ENCODE measurements around the gene RPS25.
"Not testable (repeated sequence)": the region's sequence is repeated elsewhere in the genome, so short reads cannot be mapped to it uniquely, and the experiment has no call there.

Gene RPS25

DNA sequence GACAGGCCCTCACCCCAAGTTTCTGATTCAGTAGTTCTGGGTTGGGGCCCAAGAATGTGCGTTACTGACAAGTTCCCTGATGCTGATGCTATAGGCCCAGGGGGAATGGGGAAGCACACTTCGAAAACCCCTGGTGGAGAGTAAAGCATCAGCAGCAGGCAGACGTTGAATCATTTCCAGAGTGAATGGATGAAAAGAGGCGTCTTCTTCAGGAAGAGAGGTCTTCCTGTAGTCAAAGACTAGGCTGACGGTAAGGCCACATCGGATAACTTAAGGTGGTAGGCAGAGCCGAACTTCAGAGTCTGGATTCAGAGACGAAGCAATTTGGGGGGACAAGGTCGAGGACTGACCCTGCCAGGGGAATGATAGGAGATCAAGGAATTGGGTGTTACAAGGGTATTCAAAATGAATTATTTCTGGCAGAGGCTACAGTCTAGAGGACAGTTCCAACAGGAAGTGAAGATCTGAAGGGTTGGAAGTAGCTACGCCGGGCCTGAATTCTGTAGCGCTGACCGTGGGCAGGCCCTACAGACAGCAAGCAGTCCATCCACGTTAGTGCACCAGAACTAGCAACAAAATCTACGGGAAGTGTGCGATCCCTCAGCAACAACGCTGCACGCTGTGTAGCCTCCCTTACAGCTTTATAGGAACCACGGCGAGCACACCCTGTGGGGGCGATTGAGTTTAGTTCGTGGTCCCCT is 21.1 kb downstream of the RPS25 start:
- TF ChIP-seq, protein P1, sequence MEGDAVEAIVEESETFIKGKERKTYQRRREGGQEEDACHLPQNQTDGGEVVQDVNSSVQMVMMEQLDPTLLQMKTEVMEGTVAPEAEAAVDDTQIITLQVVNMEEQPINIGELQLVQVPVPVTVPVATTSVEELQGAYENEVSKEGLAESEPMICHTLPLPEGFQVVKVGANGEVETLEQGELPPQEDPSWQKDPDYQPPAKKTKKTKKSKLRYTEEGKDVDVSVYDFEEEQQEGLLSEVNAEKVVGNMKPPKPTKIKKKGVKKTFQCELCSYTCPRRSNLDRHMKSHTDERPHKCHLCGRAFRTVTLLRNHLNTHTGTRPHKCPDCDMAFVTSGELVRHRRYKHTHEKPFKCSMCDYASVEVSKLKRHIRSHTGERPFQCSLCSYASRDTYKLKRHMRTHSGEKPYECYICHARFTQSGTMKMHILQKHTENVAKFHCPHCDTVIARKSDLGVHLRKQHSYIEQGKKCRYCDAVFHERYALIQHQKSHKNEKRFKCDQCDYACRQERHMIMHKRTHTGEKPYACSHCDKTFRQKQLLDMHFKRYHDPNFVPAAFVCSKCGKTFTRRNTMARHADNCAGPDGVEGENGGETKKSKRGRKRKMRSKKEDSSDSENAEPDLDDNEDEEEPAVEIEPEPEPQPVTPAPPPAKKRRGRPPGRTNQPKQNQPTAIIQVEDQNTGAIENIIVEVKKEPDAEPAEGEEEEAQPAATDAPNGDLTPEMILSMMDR (IDR thresholded peaks at IDR 0.05; ENCODE audit: low read depth, low read length) = no peak
- peak overlapping the region; percentile 89 for H3K4me3 ChIP-seq (ENCODE audit: low read depth, low read length)

DNA sequence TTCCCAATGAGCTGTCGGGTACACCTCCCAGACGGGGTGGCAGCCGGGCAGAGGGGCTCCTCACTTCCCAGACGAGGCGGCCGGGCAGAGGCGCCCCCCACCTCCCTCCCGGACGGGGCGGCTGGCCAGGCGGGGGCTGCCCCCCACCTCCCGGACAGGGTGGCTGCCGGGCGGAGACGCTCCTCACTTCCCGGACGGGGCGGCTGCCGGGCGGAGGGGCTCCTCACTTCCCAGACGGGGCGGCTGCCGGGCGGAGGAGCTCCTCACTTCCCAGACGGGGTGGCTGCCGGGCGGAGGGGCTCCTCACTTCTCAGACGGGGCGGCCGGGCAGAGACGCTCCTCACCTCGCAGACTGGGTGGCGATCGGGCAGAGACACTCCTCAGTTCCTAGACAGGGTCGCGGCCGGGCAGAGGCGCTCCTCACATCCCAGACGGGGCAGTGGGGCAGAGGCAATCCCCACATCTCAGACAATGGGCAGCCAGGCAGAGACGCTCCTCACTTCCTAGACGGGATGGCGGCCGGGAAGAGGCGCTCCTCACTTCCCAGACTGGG is 26.6 kb downstream of the RPS25 start:
- H3K4me3 ChIP-seq (ENCODE audit: low read depth, low read length) = not testable (repeated sequence)

DNA sequence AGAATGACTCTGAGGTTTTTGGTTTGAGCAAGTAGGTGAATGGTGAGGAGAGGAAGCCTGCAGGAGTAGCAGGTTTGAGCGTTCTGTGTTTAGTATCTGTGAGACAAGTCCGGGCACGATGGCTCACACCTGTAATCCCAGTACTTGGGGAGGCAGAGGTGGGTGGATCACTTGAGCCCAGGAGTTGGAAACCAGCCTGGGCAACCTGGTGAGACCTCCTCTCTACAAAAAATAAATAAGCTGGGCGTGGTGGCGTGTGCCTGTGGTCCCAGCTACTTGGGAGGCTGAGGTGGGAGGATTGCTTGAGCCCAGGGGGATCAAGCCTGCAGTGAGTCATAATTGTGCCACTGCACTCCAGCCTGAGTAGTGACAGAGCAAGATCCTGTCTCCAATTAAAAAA is 29.9 kb downstream of the RPS25 start:
- H3K4me3 ChIP-seq (ENCODE audit: low read depth, low read length) = no peak overlapping the region
- TF ChIP-seq, protein P1 (IDR thresholded peaks at IDR 0.05; ENCODE audit: low read depth, low read length) = no peak

DNA sequence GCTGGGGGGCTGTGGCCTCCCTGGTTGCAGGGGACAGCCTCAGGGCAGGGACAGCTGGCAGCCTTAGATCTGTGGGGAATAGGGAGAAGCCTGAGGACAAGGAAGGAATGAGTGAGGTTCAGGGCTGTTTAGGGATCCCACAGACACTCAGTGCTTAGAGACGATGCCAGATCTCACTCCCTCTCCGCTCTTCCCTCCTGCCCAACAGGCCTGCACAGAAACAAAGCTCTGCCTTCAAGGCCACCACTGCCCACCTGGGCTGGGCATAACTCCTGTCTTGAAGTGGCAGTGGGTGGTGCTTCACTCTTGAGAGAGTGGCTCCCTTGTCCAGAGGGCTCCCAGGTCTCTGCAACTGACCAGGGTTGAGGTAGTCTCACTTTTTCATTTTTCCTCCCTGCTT is 33.3 kb downstream of the RPS25 start:
- no peak overlapping the region for H3K4me3 ChIP-seq (ENCODE audit: low read depth, low read length)

DNA sequence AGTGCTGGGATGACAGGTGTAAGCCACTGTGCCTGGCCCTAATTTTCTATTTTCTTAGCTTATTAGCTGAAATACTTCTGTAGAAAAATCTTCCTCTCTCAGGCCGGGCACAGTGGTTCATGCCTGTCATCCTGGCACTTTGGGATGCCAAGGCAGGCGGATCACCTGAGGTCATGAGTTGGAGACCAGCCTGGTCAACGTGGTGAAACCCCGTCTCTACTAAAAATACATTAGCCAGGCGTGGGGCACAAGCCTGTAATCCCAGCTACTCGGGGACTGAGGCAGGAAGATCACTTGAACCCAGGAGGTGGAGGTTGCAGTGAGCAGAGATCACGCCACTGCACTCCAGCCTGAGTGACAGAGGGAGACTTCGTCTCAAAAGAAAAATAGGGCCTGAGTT is 33.8 kb downstream of the RPS25 start:
- not testable (repeated sequence) for H3K4me3 ChIP-seq (ENCODE audit: low read depth, low read length)

More for the DNA sequence above, 33.3 kb downstream of the RPS25 start:
- TF ChIP-seq, protein P1 (IDR thresholded peaks at IDR 0.05; ENCODE audit: low read depth, low read length) = no peak

DNA sequence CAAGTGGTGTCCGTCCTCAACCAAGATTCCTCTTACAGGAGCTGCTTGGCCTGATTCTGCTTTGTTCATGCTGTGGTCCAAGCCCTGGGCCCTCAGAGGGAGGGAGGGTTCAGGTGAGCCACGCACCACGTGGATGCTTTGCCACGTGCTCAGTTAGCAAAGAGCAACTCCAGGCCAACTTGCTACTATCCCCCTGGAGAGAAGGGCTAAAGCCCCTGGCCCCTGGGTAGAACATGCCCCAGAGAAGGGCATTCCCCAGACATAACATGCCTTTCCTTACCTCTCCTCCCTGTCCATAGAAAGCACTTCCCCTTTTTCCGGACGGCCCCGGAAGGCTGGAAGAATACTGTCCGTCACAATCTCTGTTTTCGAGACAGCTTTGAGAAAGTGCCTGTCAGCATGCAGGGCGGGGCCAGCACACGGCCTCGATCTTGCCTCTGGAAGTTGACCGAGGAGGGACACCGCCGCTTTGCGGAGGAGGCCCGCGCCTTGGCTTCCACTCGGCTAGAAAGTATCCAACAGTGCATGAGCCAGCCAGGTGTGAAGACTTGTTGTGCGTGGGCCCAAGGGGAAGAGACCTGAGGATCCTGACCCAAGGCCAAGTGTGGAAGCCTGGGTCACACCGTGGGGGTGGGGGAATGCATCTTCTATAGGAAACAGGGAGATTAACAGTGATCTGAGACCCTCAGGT is 37.8 kb downstream of the RPS25 start:
- no peak overlapping the region for H3K4me3 ChIP-seq (ENCODE audit: low read depth, low read length)
- TF ChIP-seq, protein P1 (IDR thresholded peaks at IDR 0.05; ENCODE audit: low read depth, low read length) = no peak

DNA sequence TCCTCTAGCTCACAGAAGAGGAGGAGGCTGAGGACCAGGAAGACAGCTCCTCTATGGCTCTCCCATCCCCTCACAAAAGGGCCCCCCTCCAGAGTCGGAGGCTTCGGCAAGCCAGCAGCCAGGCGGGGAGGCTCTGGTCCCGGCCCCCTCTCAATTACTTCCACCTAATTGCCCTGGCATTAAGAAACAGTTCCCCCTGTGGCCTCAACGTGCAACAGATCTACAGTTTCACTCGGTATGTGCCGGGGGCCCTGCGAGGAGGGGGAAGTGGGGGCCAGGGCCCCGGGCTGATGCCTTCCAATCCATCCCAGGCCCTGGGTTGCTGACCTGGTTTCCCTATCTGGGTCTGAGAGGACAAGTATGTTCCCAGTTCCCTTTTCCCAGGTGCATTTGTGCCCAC is 38.7 kb downstream of the RPS25 start:
- no peak overlapping the region for H3K4me3 ChIP-seq (ENCODE audit: low read depth, low read length)
- TF ChIP-seq, protein P1 (IDR thresholded peaks at IDR 0.05; ENCODE audit: low read depth, low read length) = no peak
